LNCaP clone FGC (cell line): ENCODE measurements around the gene CUL1.

Source experiments
- DNase-seq: peaks from one replicate; pipeline ENCODE4 v3.0.0-alpha.2; 2011; ENCODE audit warnings: low read depth
- H3K4me3 ChIP-seq: 2 replicates; pipeline ENCODE4 v1.5.1; 2011; ENCODE audit warnings: mild to moderate bottlenecking, low read depth, low read length, control low read depth
- CTCF ChIP-seq: IDR thresholded peaks from 2 replicates; pipeline ENCODE4 v1.5.1; 2012; ENCODE audit warnings: mild to moderate bottlenecking; ENCODE audit not compliant: control insufficient read depth, insufficient read depth; ENCODE audit errors: extremely low read depth

Gene CUL1

GRCh38 chr7:148830897-148831692 lies 132.4 kb downstream of the CUL1 start:
- DNase-seq, result no peak
- TF ChIP-seq CTCF, result no peak
- no peak overlapping the region for H3K4me3 ChIP-seq

GRCh38 chr7:148831782-148832181 lies 133.1 kb downstream of the CUL1 start:
- no peak for TF ChIP-seq CTCF
- no peak overlapping the region for H3K4me3 ChIP-seq
- no peak for DNase-seq

- TF ChIP-seq CTCF, result no peak
- DNase-seq, result no peak
- no peak overlapping the region for H3K4me3 ChIP-seq
These were observed 135.9 kb downstream of the CUL1 start for GRCh38 chr7:148834605-148835004.

- no peak overlapping the region for H3K4me3 ChIP-seq
- no peak for TF ChIP-seq CTCF
- DNase-seq, result no peak
These were observed 137.2 kb downstream of the CUL1 start for GRCh38 chr7:148835854-148836253.

GRCh38 chr7:148838905-148839304 lies 140.2 kb downstream of the CUL1 start:
- DNase-seq, result no peak
- H3K4me3 ChIP-seq, result no peak overlapping the region
- TF ChIP-seq CTCF, result no peak

GRCh38 chr7:148847815-148848734 lies 149.4 kb downstream of the CUL1 start:
- TF ChIP-seq CTCF, result no peak
- DNase-seq, result no peak
- H3K4me3 ChIP-seq, result no peak overlapping the region
